AG09319 (cell line): ENCODE data around the gene MAN2A2.

Experiments used
- DNase-seq: peaks from one replicate; pipeline ENCODE4 v3.0.0-alpha.2; 2010; ENCODE audit warnings: low read depth; ENCODE audit errors: extremely low read depth
- CTCF ChIP-seq: IDR thresholded peaks from 2 replicates; pipeline ENCODE4 v1.5.1; 2011; ENCODE audit warnings: low read depth, mild to moderate bottlenecking, inconsistent platforms, low read length, moderate library complexity

The MAN2A2 gene

DNA sequence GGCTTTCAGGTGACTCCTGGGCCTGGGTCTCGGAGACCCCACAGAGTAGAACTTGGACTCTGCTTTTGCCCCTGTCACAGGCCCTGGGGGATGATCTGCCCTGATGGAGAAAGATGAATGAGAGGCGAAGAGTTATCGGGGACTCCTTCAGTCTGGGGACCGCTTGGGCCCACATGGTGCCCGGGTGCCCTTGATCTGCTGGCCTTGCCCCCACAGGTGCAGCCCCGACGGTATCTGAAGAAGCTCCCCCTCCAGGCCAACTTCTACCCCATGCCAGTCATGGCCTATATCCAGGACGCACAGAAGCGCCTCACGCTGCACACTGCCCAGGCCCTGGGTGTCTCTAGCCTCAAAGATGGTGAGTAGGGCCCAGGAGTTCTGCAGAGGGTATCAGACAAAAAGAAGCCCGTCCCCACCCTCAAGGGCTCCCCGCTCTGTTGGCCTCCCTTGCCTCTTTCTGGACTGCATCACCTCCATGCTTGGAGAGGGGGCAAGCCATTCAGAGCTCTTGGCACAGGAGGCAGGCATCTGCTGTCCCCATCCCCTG lies 10.4 kb downstream of the MAN2A2 start:
- no peak for DNase-seq
- no peak for TF ChIP-seq CTCF

DNA sequence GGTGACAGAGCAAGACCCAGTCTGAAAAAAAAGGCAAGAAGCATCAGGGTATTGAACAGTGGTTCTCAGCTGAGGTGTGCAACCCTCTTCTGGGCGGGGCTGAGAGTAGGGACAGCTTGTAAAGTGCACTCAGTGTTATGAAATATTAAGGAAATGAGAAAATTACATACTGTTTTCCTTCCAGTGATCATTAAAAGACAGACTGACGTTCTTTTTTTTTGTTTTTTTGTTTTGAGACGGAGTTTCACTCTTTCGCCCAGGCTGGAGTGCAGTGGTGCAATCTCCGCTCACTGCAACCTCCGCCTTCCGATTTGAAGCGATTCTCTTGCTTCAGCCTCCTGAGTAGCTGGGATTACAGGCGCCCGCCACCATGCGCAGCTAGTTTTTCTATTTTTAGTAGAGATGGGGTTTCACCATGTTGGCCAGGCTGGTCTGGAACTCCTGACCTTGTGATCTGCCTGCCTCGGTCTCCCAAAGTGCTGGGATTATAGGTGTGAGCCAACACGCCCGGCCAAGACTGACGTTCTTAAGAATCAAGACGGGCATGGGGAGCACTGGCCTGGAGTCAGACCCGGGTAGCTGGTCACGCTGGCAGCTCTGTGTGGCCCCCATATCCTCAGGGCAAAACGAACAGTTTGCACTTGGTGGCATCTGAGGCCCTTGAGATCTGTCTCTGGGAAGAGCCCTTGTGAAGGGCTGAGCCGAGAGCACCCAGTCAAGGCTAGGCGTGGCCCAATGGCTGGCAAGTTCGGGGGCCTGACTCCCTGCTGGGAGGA lies 11.4 kb downstream of the MAN2A2 start:
- no peak for TF ChIP-seq CTCF

GRCh38 chr15:90915216-90915807 lies 12.2 kb downstream of the MAN2A2 start:
- no peak for TF ChIP-seq CTCF
- DNase-seq, result no peak

More for the DNA sequence above, 11.4 kb downstream of the MAN2A2 start:
- DNase-seq, result no peak

DNA sequence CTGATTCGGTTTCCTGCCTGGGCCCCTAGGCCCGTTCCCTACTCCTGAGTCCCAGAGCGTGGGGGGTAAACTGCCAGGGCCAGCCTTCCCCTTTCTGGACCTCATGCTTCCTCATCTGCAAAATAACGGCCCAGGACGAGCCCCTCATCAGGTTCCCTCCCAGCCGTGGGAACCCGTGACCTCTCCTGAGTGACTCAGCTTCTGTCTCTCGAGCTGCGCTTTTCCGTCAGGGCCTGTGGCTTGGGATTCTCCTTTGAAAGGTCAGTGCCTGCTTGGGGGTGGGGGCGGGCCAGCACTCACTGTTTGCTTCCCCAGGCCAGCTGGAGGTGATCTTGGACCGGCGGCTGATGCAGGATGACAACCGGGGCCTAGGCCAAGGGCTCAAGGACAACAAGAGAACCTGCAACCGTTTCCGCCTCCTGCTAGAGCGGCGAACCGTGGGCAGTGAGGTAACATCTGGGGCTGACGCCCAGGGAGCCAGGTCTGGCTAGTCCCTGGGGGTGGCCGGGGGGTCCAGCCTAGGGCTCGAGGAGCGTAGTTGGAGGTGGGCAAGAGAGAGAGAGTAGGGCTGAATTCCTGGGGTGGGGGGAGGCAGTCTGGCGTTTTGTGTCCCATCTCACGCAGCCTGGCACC lies 12.8 kb downstream of the MAN2A2 start:
- DNase-seq, result no peak

GRCh38 chr15:90916461-90916860 lies 13.4 kb downstream of the MAN2A2 start:
- TF ChIP-seq CTCF, result no peak
- DNase-seq, result no peak

More for the DNA sequence above, 12.8 kb downstream of the MAN2A2 start:
- TF ChIP-seq CTCF, result no peak

- no peak for DNase-seq
Measured at GRCh38 chr15:90917569-90917968, 14.5 kb downstream of the MAN2A2 start.

More at GRCh38 chr15:90917569-90917968, 14.5 kb downstream of the MAN2A2 start:
- no peak for TF ChIP-seq CTCF
